T47D (cell line): ENCODE results near the gene PPARGC1A.
A peak's percentile ranks its signal among the peaks of the same experiment; 100 is the strongest.

Source experiments
- DNase-seq, 2 experiments: peaks; one replicate each; pipeline versions ENCODE4 v3.0.0 to v3.0.0-alpha.2; 2011 to 2012; ENCODE audit warnings: low read depth in 1 of 2, low spot score in 1 of 2
- JUND ChIP-seq: IDR thresholded peaks from 2 replicates; pipeline ENCODE4 v1.6.1; 2012; ENCODE audit warnings: low read depth
- in situ Hi-C: cut with HindIII; loops from 2 replicates; pipeline ENCODE4 v1.10.0; 2016; ENCODE audit warnings: low sequenced_read_pairs, low pct_unique_long_range_greater_than_20kb

The PPARGC1A gene

DNA sequence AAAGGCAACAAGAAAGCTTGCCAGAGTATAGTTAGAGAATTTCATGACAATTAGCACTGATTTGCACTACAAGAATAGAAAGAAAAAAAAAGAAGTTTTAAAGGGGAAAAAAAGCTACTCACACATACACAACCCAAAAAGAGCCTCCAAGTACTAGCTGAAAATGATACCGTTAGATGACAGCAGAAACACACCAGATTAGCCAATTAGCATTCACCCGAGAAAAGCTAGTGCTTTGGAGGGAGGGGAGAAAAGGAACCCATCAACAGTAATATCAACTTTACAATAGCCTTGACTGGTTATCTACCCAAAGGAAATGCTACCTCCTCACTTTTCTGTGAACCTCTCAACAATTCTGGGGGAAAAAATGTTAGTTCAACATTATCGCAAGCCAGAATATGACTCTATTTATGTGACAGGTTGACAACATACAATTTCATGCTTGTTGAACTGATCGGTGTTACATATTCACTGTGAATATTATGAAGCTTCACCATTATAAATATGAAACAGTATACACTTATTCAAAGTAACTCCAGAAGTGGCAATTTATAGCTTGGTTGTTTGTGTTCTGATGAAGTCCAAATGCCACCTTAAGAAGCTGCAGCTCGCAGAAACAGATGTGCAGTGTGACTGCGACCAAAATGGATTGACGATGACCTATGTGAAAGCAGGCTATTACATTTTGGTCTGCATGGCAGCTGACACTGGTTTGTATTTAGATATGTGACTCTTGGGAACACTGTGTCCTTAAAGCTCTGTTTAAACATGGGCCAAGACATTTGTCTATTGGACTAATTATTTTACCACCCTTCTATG lies 15.9 kb downstream of the PPARGC1A start:
- in situ Hi-C loops: no loop called here
- no peak for TF ChIP-seq JUND

DNA sequence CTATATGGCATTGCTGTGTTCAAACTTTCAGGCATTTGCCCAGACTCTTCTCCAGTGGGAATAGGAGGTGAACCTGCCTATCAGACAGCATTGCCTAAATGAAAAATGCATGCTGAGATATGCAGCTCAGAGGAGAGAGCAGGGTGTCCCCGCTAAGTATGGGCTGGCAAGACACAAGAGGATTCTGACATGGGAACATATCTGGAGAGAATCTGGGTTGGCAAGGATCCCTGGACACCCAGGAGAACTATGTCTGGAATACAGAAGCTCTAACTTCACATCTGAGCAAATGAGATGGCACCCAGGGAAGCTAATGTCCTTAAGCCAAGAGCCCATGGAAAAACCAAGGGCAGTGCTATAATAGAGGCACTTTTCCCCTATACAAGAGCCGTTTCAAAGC lies 18.4 kb downstream of the PPARGC1A start:
- TF ChIP-seq JUND: no peak
- DNase-seq: no peak
- in situ Hi-C loops: no loop called here

More for the DNA sequence above, 15.9 kb downstream of the PPARGC1A start:
- no peak for DNase-seq

DNA sequence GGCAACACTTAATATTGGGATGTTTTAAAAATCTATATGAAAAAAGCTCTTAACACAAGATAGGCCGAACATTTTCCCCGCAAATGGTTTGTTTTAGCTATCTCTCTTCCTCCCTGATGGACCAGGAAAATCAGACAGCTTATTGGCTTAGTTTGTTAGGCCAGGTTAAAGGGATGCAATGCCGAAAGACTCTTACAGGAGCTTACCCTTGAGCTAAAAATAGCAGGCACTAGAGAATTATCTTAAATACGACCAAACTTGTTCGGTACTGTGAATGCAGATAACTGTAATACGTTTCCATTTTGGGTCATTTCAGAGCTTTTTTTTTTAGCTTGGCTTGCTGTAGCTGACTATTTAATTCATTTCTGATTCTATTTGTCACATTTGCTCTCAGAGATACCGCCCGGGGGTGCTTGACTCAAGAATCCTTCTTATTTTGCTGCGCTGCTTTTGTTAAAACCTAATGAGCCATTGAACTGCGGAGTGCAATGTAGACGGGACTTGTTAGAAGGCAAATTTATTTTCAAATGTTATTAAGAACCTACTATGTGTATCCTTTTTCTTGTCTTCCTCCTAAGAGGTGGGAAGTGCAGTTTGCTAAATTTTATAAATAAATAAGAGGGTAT lies 23.3 kb downstream of the PPARGC1A start:
- in situ Hi-C loops: no loop called here
- DNase-seq: no peak
- no peak for TF ChIP-seq JUND

- in situ Hi-C loops: no loop called here
- DNase-seq: no peak
- no peak for TF ChIP-seq JUND
Measured at GRCh38 chr4:23861897-23862296, 27.9 kb downstream of the PPARGC1A start.

- in situ Hi-C loops: no loop called here
- no peak for DNase-seq
- no peak for TF ChIP-seq JUND
Measured at GRCh38 chr4:23860919-23861318, 28.9 kb downstream of the PPARGC1A start.

GRCh38 chr4:23857367-23857959 lies 32.4 kb downstream of the PPARGC1A start:
- no peak for TF ChIP-seq JUND
- in situ Hi-C loops: no loop called here
- DNase-seq: peak in 1 of 2 experiments; percentile 15

DNA sequence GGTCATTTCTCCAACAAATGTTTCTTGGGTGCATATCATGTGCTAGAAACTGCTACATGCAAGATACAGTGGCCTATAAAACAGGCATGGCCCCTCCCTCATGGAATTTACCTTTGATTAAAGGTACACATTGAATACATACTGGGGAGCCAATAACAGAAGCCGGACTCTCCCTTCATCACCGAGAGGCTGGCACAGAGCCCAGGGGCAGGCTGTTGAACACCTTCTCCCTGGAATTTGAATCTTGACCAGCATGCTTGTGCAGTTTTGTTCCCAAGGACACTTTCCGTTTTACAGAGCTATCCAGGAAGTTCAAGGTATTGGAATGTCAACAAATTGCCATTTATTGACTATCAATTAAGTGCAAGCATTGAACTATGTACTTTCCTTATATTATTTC lies 33.2 kb downstream of the PPARGC1A start:
- in situ Hi-C loops: no loop called here
- TF ChIP-seq JUND: no peak
- peak in 1 of 2 experiments; percentile 67 for DNase-seq

- DNase-seq: no peak
- in situ Hi-C loops: no loop called here
- no peak for TF ChIP-seq JUND
Measured at GRCh38 chr4:23855912-23856605, 33.8 kb downstream of the PPARGC1A start.

DNA sequence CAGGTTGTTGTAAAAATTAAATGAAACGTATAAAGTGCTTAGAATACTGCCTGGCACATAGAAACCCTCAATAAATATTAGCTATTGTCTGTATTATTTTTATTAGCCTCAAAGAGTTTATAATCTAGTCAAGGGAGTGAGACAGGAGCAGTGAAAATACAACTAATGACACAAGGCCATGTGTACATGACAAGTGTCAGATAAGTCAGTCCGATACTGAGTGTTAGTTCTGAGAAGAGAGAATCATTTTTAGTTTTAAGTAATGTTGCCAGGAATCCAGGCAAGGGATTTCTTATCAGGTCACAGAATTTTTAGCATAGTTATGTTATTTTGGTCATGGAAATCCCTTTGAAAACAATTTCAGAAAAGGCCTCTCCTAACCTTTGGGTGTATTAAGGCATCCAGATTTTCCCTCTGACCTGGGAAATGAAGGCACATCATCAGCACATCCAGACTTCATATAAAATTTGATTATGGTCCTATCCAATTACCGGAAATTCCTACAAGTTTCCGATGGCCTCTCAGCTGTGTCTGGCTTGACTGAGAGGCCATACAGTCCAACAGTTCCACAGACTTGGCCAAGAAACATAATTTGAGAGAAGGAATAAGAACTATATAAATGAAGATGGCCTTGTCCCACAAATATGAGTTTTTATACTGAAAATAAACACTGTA lies 35.7 kb downstream of the PPARGC1A start:
- DNase-seq: no peak
- in situ Hi-C loops: no loop called here
- TF ChIP-seq JUND: no peak

DNA sequence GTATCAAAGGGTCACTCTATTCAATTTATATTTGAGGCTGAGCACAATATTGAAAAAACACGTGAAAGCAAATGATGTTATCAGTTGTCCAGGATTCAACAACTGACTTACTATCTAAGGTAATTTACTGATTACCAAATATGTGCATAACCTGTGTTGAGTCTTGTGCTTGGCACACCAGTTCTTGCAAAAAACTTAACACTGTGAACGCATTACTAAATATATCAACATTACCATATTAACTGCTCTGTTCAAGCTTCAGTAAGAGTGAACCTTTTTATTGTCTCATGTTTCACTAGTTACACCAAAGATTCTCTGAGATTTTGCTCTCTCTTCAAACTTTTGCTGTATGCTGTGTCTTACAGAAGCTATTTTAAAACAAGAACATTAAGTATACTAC lies 38.4 kb downstream of the PPARGC1A start:
- no peak for TF ChIP-seq JUND
- in situ Hi-C loops: no loop called here
- no peak for DNase-seq

DNA sequence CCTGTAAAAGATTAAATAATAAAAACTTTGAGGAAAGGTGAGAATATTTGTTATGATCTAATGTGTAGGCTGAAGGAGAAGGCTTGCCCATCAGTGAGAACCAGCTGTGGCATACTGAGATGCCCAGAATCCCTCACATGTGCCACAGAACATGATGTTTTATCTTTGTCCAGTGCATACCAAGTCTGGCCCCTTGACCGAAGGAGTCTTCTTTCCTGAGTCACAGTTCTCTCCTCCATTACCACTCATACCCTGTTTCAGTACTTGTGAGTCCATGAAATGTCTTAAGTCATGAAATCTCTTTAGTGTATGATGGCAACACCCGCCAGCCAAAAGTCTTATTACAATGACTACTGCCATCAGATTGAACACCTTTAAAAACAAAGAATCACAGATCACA lies 42.7 kb downstream of the PPARGC1A start:
- TF ChIP-seq JUND: no peak
- no peak for DNase-seq
- in situ Hi-C loops: no loop called here

DNA sequence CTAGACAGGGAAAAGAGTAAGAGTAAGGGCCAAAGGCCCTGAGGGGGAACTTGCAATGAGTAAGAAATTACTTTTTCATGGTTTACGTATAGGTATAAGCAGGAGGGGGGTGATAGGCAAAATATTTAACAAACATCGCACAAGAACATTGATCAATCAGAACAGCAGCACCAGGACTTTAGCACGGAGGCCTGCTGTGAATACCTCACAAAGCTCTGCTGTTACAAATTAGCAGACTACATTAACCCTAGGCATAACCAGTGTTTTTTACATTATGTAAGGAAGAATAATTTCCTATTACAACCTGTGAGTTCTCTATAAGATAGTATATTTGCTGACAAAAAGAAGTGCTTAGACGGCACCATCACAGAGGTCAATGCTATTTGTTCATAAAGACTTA lies 44.9 kb downstream of the PPARGC1A start:
- DNase-seq: no peak
- in situ Hi-C loops: no loop called here
- TF ChIP-seq JUND: no peak

DNA sequence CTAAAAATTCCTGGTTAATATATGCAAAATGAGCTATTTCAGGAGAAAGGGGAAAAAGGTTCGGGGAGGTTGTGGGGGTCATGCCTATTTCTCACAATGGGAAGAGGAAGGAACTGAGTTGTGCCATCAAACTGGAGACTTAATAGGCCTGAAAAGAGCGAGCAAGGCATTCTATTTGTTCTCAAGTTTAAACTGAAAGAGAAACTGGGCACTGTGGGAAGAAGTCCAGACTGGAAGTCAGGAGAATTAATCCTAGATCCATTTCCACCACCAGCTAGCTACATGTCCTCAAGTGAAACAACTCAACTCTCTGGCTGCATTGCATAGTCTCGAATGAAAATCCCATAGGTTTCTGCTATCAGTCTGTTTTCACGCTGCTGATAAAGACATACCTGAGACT lies 50.6 kb downstream of the PPARGC1A start:
- no peak for TF ChIP-seq JUND
- DNase-seq: no peak
- in situ Hi-C loops: no loop called here
